ENCODE measurements around the gene RTN4RL1.

RTN4RL1 gene

GRCh38 chr17:1907216-1907631 is 117.9 kb downstream of the RTN4RL1 start:
- H3K4me1 ChIP-seq (ENCODE audit: control insufficient read depth, insufficient read depth, low read length), result peaks cover 16% of the 10 kb centered on the region
- POLR2A ChIA-PET, result interaction anchor here (0.6 kb wide), 1 partner anchor 304 kb away, joined by 5 read pairs; no protein-coding TSS in a partner anchor
- no peaks in the 10 kb centered on the region for H3K36me3 ChIP-seq (ENCODE audit: control insufficient read depth in 2 of 2, insufficient read depth in 1 of 2, low read length in 2 of 2)
- TF ChIP-seq ZNF19 (tag by site-specific recombination; IDR thresholded peaks at IDR 0.05; ENCODE audit: low read depth) (no peak), ZNF777 (tag by site-specific recombination; IDR thresholded peaks at IDR 0.05; ENCODE audit: borderline replicate concordance) (no peak), SALL2 (tag by site-specific recombination; IDR thresholded peaks at IDR 0.05; ENCODE audit: borderline replicate concordance) (no peak), ZNF175 (tag by site-specific recombination; IDR thresholded peaks at IDR 0.05) (no peak), ZNF549 (tag by site-specific recombination; IDR thresholded peaks at IDR 0.05) (no peak), ZNF138 (tag by site-specific recombination; IDR thresholded peaks at IDR 0.05; ENCODE audit: borderline replicate concordance) (no peak), ZFP3 (tag by site-specific recombination; IDR thresholded peaks at IDR 0.05; ENCODE audit: low read depth) (no peak), ZNF548 (tag by site-specific recombination; IDR thresholded peaks at IDR 0.05) (no peak), ZNF280D (tag by site-specific recombination; IDR thresholded peaks at IDR 0.05) (no peak)
- TF ChIP-seq, protein P1, sequence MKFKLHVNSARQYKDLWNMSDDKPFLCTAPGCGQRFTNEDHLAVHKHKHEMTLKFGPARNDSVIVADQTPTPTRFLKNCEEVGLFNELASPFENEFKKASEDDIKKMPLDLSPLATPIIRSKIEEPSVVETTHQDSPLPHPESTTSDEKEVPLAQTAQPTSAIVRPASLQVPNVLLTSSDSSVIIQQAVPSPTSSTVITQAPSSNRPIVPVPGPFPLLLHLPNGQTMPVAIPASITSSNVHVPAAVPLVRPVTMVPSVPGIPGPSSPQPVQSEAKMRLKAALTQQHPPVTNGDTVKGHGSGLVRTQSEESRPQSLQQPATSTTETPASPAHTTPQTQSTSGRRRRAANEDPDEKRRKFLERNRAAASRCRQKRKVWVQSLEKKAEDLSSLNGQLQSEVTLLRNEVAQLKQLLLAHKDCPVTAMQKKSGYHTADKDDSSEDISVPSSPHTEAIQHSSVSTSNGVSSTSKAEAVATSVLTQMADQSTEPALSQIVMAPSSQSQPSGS (tag by site-specific recombination; IDR thresholded peaks at IDR 0.05; ENCODE audit: low read depth), result no peak
- no peak overlapping the region for H3K27ac ChIP-seq (ENCODE audit: extremely low read depth, low read depth, low read length)
- CTCF ChIA-PET, result interaction anchor here (1.1 to 1.7 kb wide), 3 partner anchors 18 to 135 kb away, joined by 3 to 7 read pairs (median 4); partner anchors contain the start of genes OVCA2 and RTN4RL1
- H3K9me3 ChIP-seq (ENCODE audit: control insufficient read depth, insufficient read depth, low read depth, low read length), result no peaks in the 10 kb centered on the region
- H3K4me3 ChIP-seq (ENCODE audit: low read depth, low read length), result no peak overlapping the region

- H3K27ac ChIP-seq (ENCODE audit: extremely low read depth, low read depth, low read length), result no peak overlapping the region
- ChIA-PET POLR2A (interaction anchor here (0.6 to 0.7 kb wide), 3 partner anchors 127 to 915 kb away, joined by 5 to 6 read pairs (median 5); no protein-coding TSS in a partner anchor), CTCF (interaction anchor here (0.5 to 1.7 kb wide), 9 partner anchors 14 to 543 kb away, joined by 3 to 7 read pairs (median 3); partner anchors contain the start of genes OVCA2 and RTN4RL1)
- H3K9me3 ChIP-seq (ENCODE audit: control insufficient read depth, insufficient read depth, low read depth, low read length), result no peaks in the 10 kb centered on the region
- H3K4me1 ChIP-seq (ENCODE audit: control insufficient read depth, insufficient read depth, low read length), result peaks cover 16% of the 10 kb centered on the region
- H3K4me3 ChIP-seq (ENCODE audit: low read depth, low read length), result no peak overlapping the region
- H3K36me3 ChIP-seq (ENCODE audit: control insufficient read depth in 2 of 2, insufficient read depth in 1 of 2, low read length in 2 of 2), result no peaks in the 10 kb centered on the region
- TF ChIP-seq, protein P2, sequence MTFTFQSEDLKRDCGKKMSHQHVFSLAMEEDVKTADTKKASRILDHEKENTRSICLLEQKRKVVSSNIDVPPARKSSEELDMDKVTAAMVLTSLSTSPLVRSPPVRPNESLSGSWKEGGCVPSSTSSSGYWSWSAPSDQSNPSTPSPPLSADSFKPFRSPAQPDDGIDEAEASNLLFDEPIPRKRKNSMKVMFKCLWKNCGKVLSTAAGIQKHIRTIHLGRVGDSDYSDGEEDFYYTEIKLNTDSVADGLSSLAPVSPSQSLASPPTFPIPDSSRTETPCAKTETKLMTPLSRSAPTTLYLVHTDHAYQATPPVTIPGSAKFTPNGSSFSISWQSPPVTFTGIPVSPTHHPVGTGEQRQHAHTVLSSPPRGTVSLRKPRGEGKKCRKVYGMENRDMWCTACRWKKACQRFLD (tag by site-specific recombination; IDR thresholded peaks at IDR 0.05), result no peak
- TF ChIP-seq ZNF654 (tag by site-specific recombination; IDR thresholded peaks at IDR 0.05; ENCODE audit: low read depth) (no peak), ZNF514 (tag by site-specific recombination; IDR thresholded peaks at IDR 0.05) (no peak), SETDB1 (IDR thresholded peaks at IDR 0.05; ENCODE audit: insufficient read length, low read length) (no peak), ZNF311 (tag by site-specific recombination; IDR thresholded peaks at IDR 0.05; ENCODE audit: borderline replicate concordance) (no peak), ZNF280D (tag by site-specific recombination; IDR thresholded peaks at IDR 0.05) (no peak), ZSCAN23 (tag by site-specific recombination; IDR thresholded peaks at IDR 0.05) (no peak), CTCF (tag by site-specific recombination; IDR thresholded peaks at IDR 0.05) (no peak), ZBTB20 (tag by site-specific recombination; IDR thresholded peaks at IDR 0.05) (no peak), ZNF48 (tag by site-specific recombination; IDR thresholded peaks at IDR 0.05) (no peak), ZNF239 (tag by site-specific recombination; IDR thresholded peaks at IDR 0.05) (no peak), PRDM1 (tag by site-specific recombination; IDR thresholded peaks at IDR 0.05) (no peak), IKZF3 (tag by site-specific recombination; IDR thresholded peaks at IDR 0.05) (no peak), MYNN (tag by site-specific recombination; IDR thresholded peaks at IDR 0.05; ENCODE audit: borderline replicate concordance) (no peak), ZNF433 (tag by site-specific recombination; IDR thresholded peaks at IDR 0.05; ENCODE audit: low read depth) (no peak), ZNF707 (tag by site-specific recombination; IDR thresholded peaks at IDR 0.05) (no peak)
Observed at GRCh38 chr17:1906662-1907101, 118.5 kb downstream of the RTN4RL1 start.

Measured in HEK293 (cell line).